HG03103 (cell line): ENCODE measurements around the gene ULBP2.
"Not testable (repeated sequence)": the region's sequence is repeated elsewhere in the genome, so short reads cannot be mapped to it uniquely, and the experiment has no call there.

ENCODE experiments used
- ATAC-seq: cut with Tn5 transposase; IDR thresholded peaks from one replicate; pipeline ENCODE4 v1.9.1; 2021; ENCODE audit warnings: low read depth; ENCODE audit not compliant: unreplicated experiment

The ULBP2 gene

DNA sequence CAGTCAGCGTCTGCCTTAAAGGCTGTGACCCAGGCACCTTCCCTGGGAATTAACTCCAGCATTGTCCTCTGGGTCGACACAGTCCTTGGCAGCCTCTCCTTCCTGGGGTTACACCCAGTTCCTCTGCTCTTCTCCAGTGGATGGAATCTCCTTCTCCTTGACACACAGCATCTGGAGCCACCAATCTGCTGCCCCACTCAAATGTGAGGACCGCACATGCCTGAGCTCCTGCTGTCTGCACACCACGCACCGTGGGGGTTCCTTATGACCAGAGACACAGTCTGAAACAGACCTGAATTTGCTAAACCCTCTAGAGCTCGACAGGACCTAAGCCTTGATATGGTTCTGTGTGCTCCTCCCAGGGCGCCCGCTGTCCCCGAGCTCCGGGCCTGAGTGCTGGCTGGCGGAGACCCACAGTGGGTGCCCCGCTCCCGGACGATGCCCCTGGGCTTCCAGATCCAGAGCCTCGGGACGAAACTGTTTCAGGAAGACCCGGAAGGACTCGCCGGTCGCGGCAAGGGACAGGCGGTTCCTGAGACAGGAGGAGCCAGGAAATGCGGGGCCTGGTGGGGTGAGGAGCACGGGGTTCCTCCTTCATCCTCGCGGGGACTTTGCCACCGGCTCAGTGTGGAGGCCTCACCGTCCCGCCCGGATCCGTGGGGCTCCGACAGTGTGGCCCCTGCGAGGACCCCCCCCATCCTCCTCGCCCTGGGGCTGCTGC, 16.4 kb upstream of the ULBP2 start:
- ATAC-seq, result no peak

DNA sequence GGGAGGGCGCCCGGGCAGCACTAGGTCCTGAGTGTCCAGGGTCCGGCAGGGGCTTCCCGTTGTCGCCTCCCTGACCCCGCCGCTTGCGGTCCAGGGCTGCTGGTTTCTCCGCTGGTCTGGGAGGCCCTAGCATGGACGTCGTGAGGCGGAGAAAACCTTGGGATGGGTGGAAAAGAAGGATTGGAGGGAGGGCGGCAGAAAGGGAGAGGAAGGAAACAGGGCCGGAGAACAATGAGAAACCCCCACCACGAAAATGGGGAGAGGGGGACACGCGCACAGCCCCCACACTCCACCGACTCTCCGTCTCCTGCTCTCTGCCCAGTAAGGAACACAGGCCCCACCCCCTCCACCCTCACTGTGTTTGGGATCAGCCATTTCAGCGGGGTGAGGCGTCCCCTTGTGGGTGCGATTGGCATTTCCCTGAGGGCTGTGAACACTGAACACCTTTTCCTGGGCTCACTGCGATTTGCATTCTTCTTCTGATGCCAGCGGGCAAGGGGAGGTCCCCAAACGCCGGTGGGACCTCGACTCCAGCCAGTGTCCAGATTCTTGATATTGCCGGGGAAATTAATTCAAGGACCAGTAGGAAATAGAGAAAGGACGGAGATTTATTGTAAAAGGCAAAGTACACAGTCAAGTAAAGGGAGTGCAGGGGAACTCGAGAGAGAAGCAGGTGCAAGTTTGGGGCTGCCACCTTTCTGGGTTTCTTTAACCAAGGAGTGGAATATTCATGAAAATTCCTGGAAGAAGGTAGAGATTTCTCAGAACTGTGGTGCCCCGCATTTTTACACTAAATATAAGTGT, 15.6 kb upstream of the ULBP2 start:
- ATAC-seq, result no peak

DNA sequence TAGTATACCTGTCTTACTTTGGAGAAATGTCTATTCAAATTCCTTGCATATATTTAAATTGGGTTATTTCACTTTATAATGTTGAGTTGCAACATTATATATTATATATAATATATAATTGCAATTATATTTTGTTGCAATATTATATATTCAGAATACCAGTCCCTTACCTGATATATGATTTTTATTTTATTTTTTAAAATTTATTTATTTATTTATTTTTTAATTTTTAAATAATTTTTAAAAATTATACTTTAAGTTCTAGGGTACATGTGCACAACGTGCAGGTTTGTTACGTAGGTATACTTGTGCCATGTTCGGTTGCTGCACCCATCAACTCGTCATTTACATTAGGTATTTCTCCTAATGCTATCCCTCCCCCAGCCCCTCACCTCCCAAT, 14.8 kb upstream of the ULBP2 start:
- not testable (repeated sequence) for ATAC-seq

DNA sequence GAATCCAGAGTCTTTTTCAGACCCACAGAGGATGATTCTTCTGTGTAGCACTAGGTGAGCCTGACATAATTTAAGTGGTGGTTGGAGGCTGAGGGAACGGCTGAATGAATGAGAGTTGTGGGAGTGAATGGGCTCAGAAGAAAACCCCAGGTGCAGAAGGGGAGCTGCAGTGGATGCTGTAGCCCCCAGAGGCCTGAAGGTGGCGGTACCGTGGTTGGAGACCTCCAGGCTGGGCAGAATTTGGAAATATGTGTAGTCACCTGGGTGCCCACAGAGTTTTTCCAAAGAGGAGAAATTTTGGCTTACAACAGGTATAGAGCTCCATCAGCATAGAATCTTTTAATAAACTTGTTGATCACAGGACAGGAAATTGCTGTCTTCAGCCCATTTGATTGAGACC, 12.4 kb upstream of the ULBP2 start:
- no peak for ATAC-seq

DNA sequence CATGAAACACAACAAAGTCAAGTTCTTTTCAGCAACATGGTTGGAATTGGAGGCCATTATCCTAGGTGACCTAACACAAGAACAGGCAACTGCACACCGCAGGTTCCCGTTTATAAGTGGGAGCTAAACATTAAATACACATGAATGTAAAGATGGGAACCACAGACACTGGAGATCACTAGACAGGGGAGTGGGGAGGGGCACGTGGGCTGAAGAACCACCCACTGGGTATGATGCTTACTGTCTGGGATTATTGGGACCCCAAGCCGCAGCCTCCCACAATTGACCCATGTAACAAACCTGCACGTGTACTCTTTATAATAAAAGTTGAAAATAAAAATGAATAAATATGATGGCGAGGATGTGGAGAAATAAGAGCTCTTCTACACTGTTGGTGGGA, 10.3 kb upstream of the ULBP2 start:
- no peak for ATAC-seq

DNA sequence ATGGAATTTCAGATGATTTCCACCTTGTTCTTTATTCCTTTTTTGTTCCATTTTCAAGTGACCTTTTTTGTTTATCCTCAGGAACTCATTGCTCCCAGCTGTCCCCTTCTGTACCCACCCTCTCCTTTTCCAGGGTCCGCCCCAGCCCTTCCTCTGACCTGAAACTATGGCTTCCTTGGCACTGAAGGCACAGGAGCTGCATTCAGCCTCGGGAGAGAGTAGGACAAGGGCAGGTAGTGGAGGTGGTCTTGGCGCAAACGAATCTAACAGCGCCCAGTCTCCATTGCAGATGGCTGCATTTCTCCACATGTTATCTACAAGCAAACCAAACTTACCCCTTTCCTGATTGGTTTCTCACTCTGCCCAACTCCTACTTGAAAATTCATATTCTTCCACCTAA, 8.8 kb upstream of the ULBP2 start:
- ATAC-seq, result no peak

DNA sequence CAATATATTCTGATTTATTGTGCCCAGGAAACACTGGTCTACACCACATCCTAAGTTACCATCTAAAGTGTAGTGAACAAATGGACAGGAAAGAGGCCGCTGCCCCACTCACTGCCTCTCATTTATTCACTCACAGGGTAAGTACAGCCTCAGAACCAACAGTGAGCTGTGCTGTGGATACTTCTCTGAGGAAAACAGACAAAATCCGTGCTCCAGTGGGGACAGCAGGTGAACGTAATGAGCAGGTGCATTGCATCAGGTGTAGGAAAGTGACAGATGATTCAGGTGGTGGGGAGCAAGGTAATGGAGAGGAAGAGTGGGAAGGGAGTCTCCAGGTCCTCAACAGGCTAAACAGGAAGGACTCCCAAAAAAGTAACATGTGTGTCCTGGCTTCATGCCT, 8.4 kb upstream of the ULBP2 start:
- no peak for ATAC-seq

DNA sequence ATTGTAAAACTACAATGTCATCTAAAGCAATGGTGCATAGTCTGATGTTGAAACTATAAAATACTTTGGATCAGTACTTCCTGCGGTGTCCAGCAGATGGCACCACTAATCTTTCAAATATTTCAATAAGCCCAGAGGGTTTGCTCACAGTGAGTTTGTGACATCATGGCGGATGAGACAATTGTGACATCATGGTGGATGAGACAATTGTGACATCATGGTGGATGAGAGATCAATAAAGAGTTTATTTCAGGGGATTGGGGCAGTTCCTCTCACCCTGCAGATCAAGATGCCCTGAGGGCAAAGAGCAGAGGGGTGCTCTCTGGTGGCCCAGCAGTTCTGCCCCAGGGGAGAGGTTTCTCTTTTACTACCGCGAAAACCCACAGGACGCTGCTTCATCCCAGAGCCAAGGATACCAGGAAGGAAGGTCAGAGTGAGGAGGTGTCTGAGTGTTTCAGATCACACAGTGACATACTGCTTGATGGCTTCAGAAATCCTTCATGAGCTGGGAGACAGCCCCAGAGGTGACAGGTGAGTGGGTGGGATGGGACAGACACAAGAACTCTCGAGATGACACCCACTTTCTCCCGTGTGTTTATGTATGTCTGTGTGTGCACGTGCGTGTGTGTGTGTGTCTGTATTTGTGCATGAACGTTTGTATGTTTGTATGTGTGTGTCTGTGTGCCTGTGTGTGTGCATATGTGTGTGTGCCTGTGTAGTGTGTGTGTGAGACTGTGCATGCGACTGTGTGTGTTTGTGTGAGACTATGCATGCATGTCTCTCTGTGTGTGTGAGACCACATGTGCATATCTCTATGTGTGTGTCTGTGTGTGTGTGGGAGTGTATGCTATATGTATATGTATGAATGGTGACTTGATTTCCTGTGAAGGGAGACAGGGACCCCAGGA, 7.3 kb upstream of the ULBP2 start:
- no peak for ATAC-seq

DNA sequence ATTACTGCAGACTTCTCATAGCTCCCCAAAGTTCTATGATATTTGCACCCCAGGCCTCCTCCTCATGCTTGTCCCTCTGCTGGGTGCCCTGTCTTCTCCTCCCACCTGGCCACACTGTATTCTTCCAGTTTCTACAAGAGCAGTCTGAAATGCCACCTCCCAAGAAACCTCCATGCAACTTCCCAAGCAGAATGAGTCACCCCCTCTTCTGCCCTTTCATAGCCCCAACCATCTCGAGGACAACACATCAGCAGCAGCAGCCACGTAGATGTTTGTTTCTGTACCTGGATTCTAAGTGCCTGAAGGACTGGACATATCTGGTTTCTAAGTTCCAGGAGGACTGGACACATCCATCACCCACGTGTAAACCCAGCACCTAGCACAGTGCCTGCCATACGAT, 6.6 kb upstream of the ULBP2 start:
- no peak for ATAC-seq

DNA sequence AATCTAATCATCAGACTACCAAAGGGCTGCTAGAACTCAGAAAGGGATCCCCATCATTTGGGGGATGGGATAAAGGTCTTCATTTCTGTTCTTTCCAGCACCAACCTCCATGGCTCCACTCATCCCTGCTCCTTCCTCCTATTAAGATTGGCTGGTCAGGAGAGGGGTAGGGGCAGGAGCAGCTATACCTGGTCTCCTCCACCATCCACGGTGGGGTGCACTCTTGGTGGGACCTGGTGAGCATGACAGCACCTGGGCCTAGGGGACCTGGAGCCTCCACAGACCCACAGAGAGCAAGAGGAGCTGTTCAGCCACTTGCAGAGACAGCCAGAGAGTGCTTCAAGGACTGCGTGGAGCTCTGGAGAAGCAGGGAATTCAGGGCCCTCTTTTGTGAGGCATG, 6.1 kb upstream of the ULBP2 start:
- ATAC-seq, result no peak

DNA sequence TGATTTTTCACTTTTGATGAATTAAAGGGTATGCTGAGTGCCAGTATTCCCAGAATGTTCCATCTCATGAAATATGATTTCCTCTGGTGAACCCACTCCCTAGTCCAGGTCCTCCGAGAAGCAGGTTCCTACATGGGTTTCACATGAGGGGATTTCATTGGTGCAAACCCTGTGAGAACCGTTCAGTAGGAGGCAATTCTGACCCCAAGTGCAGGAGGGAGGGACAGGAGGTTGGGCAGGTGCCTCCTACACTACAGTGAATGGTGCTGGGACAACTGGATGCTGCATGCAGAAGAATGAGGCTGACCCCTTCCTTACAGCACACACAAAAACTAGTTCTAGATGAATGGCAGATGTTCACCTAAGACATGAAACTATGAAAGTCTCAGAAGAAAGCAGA, 5.1 kb upstream of the ULBP2 start:
- no peak for ATAC-seq

DNA sequence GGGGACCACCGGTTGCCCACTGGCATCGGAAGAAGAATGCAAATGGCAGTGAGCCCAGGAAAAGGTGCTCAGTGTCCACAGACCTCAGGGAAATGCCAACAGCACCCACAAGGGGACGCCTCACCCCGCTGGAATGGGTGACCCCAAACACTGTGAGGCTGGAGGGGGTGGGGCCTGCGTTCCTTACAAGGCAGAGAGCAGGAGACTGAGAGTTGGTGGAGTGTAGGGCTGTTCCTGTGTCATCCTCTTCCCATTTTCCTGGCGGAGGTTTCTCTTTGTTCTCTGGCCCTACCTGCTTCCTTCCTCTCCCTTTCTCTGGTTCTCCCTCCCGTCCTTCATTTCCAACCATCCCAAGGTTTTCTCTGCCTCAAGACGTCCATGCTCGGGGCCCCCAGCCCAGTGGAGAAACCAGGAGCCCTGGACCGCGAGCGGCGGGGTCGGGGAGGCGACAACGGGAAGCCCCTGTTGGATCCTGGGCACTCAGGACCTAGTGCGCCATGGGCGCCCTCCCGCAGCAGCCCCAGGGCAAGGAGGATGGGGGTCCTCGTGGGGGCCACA, 3.7 kb upstream of the ULBP2 start:
- not testable (repeated sequence) for ATAC-seq

DNA sequence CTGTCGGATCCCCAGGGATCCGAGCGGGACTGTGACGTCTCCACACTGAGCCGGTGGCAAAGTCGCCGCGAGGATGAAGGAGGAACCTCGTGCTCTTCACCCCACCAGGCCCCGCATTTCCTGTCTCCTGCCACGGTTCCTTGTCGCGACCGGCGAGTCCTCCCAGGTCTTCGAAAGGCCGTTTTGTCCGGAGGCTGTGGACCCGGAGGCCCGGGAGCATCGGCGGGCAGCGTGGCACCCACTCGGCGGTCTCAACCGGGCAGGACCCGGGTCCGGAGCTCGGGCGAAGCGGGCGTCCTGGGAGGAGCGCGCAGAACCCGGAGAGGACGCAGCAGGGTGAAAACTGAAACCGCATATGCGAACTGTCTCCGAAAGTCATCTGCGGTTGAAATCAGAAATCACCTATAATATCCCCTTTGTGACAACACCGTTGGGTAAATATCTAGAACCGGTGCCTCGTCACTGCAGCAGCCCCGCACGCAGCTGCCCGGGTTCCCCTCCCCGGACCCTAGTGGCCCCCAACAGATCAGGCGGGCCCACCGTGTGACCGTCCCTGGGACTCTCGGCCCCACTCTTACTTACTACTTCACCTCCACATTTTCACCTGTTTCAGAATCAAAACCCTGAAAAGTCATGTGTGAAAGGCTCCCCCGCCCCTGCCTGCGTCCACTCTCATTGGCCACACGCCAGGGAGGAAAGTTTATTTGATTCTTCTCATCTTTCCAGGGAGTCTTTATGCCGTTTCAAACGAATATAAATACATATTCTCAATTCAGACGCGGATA, 3.1 kb upstream of the ULBP2 start:
- peak; percentile 68 for ATAC-seq

DNA sequence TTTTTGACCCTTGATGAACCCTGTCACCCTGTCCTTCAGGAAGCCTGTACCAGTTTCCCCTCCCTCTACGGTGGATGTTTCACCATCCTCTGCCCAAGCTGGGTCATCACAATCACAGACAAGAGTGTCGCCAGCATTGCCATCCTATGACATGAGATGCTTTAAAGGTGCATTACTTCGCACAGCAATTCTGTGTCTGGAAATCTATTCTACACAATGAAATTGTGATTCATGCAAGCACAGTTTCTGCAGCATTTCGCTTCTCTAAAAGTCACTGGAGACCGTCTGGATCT, 2.5 kb upstream of the ULBP2 start:
- ATAC-seq, result no peak

DNA sequence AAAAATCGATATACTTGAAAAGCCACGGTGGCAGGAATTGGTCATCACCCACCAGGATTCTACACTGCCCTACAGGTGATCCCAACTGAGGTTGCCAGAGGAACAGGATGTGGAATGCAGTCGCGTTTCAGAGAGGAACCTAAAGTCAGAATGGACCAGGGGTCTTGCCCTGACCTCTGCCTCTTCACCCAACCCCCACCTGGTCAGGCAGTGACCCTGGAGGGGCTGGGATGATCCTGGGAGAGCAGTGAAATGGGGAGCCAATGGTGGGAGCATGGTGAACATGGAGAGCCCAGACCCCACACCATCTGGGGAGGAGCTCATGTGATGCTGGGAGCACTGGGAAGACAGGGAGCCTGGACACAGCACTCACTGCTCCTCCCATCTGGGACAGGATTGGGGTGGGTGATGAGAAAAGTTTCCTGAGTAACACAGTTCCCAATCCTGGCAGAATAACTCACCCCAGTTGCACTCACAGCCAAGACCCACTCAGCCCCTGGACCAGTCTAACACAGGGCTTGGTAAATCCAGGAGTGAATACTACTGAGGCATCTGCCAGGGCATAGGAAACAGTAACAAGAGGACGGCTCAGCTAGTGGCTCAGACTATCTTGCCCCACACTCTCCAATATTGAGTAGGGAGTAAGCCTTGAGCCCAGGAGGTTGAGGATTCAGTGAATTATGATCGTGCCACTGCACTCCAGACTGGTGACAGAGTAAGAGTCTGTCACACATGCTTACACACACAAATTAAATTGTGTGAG, 1.7 kb upstream of the ULBP2 start:
- no peak for ATAC-seq

DNA sequence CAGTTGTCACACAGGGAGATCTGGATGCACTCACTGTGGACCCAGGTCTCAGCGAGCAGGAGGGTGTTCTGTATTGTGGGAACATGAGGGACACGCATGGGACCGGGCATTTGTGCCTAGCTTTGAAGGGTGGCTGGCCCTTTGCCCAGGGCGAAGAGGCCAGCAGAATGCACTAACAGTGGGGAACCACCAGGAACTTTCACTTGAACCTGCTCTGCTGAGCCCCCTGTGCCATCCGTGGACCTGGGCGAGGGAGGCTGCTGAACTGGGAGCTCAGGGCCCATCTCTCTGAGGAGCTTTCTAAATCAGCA, 1.2 kb upstream of the ULBP2 start:
- no peak for ATAC-seq

DNA sequence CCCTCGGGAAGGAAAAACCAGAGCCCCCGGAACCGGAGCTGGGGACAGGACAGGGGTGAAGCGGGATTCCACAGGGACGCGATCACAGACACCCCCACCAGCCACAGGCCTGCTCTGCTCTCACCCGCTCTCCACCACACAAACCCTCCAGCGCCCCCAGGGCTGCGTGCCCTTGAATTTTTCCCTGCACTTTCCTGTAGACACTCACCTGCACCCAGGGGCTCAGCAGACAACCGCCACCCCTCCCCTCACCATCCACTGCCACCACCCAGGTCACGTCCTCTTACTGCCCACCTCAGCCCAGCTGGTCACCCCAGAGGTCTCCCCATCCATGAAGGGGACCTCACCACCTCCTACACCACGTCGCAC, 631 bp downstream of the ULBP2 start:
- no peak for ATAC-seq

DNA sequence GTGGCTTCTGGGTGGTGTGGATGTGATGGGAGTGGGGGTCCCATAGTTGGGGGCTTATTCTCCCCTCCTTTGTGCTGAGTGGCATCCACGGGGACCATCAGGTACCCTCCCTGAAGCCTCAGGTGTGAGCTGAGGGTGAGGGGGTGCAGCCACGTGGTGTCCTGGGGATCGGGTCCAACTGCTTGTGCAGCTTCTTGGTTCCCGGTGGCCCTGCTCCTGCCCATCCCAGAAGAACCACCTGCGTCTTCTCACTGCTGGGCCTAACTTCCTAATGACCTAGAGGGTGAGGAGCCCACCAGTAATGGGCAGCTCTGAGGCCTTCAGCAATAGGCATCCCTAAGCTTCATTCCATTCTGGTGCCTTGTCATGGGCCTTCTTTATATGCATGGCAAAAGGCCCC, 1.5 kb downstream of the ULBP2 start:
- not testable (repeated sequence) for ATAC-seq

DNA sequence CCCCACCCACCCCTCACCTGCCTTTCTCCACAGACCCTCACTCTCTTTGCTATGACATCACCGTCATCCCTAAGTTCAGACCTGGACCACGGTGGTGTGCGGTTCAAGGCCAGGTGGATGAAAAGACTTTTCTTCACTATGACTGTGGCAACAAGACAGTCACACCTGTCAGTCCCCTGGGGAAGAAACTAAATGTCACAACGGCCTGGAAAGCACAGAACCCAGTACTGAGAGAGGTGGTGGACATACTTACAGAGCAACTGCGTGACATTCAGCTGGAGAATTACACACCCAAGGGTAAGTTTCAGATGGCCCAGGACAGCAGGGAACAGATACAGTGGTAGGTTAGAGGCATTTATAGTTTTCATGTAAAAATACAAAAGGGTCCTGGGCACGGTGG, 3.5 kb downstream of the ULBP2 start:
- not testable (repeated sequence) for ATAC-seq

DNA sequence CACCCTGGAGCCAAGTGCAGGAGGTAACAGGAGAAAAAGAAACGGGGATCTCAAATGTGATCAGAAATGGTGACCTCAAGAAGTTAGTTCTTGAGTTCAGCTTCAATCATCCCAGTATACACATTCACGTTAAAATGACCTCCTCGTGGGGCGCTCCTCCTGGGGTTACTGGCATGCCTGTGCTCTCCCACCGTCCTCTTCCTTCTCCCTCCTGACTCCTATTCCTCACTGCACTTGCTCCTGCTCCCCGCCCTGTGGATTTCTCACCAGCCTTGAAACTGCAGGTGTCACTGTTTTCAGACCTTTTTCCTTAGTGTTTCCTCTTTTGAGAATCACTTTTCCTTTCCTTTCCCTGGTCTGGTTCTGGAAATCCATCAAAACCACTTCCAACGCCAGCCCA, 4.8 kb downstream of the ULBP2 start:
- ATAC-seq, result not testable (repeated sequence)
